Measurements from ENCODE around the gene PHLDB2.

GRCh38 chr3:111955876-111956275, 96.8 kb downstream of the PHLDB2 start:
- TF ChIP-seq YY1 (IDR thresholded peaks at IDR 0.05; ENCODE audit: insufficient read depth, insufficient read length) (no peak), SUZ12 (IDR thresholded peaks at IDR 0.05; ENCODE audit: extremely low read depth, insufficient read depth, insufficient read length) (no peak), ZNF274 (IDR thresholded peaks at IDR 0.05; ENCODE audit: low read depth, low read length) (no peak)
